Measurements from ENCODE around the gene RMND5B.
"Not testable (repeated sequence)": the region's sequence is repeated elsewhere in the genome, so short reads cannot be mapped to it uniquely, and the experiment has no call there.

RMND5B gene

DNA sequence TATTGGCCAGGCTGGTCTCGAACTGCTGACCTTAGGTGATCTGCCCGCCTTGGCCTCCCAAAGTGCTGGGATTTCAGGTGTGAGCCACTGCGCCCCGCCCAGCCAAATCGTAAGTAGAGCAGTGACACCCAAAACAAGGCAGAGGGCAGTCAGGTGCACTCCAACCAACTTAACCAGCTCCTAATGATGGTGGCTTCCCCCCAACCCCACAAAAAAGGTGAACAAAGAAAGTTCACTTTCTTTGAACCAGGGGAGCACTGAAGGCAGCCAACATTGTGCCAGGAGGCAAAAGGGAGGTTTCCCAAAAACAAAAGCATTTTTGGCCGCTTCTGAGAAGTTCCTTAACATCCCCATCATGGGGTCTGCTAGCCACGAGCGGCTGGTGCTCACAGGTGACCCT lies 46.8 kb downstream of the RMND5B start:
- DNase-seq = no peak

DNA sequence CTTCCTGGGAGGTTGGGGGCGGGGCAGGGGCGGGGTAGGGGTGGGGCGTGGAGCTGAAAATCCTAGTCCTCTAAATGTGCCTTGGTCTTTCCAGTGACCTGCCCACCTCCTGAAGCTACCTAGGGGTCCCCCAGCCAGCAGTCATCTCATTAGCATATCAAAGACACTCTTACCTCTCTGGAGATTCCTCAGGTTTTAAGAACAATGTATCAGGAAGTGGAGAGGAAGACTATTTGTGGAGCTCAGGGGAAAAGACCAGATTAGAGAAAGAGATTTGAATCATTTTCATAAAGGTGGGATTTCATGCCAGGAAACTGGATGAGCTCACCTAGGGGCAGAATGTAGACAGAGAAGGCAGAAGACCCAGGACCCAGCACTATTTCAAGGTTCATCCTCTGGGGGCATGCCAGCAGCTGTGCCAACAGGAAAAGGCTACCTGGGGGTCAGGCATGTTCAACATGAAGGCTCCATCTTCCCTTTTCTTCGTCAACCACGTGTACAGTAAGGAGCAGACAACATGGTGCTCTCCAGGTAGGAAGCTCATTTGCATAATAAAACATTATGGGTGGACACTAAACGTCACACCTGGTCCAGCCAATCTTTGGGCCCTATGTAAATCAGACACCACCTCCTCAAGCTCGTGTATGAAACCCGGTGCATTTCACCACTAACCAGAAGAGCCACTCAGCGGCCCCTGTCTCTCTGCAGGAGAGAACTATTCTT lies 49.5 kb downstream of the RMND5B start:
- DNase-seq = no peak

DNA sequence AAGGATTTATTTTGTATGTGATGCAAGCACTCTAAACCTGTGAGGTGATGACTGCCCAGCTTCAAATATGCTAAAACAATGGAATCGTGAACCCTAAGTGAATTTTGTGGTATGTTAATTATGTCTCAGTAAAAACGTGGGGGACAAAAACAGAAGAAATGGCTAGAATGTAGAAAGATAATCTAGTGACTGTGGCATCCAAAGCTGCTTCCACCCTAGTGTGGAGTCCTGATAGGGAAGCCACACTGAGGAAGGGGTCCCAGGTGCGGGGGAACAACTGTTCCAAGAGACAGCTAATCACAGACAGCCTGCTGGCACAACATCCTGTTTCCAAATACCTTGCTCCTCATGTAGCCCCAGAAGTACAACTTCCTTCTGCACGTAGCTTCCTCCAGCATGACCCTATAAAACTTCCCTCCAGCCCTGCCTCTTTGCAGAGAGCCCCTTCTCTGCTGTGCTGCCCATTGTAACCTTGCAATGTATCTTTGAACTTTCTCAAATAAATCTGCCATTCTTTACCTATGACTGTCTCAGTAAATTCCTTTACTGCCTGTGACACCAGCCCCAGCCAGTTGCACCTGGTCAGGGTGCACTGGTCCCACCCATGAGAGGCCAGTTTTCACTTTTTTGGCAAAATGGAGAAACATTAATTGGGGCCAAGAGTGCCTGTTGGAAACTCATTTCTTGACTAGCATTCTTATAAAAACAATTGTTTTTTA lies 51.5 kb downstream of the RMND5B start:
- DNase-seq = no peak

DNA sequence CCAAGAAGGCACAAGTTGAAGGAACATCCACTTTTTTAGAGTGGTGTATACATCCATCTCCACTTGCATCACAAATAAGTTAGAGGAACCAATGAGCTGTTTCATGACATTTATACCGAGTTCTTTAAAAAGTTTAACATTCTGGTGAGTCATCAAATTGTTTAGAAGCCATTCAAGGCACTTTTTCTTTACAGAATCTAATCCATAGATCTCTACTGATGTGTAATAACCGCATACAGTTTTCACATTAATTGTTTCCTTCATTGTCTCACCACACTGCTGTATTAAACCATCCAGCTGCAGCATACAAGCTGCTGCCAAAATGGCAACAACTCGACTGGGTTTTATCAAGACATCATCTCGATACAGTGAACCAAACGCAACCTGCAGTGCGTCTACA lies 55.6 kb downstream of the RMND5B start:
- DNase-seq = no peak

DNA sequence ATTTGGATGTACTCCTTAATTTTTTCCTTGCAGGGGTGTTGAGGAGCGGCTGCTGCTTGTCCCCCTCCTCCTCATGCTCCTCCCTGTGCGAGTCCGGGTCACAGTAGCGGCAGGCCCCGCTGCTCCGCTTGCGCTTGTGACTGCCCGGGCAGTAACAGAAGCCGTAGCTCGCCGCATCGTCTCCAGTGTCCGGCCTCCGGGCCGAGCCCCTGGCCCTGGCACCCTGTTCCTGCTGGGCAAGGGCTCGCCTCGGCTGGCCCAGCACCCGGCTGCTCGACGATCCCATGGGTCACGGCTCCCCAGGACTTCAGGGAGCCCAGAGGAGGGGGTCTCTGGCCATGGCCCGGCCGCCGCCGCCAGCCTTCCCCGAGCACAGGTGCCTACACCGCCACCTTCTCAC lies 56.2 kb downstream of the RMND5B start, which contains the start of gene GMCL2:
TSS of gene GMCL2 (minus strand) at position 358 of the 400 bp plus-strand sequence. CDS start at position 286, 72 bp downstream.
- DNase-seq = no peak

DNA sequence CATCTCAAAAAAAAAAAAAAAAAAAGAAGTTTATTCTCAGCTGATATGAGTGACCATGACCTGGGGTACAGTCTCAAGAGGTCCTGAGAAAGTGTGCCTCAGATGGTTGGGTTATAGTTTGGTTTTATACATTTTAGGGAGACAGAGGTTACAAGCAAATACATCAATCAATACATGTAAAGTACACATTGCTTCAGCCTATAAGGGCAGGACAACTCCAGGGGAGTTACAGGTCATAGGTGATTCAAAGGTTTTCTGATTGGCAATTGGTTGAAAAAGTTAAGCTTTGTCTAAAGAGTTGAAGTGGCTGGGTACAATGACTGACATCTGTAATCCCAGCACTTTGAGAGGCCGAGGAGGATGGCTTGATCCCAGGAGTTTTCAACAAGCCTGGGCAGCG lies 58.6 kb downstream of the RMND5B start:
- no peak for DNase-seq

DNA sequence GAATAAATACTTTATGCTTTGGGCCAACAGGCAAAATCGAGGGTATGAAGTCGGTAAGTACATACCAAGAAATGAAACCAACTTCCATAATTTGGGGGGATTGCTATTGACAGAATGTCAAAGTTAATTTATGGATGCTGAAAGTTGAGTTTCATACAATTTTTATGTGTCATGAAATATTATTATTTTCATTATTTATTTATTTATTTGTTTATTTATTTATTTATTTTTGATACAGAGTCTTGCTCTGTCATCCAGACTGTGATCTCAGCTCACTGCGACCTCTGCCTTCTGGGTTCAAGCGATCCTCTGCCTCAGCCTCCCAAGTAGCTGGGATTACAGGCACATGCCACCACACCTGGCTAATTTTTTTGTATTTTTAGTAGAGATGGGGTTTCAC lies 60.8 kb downstream of the RMND5B start:
- no peak for DNase-seq

DNA sequence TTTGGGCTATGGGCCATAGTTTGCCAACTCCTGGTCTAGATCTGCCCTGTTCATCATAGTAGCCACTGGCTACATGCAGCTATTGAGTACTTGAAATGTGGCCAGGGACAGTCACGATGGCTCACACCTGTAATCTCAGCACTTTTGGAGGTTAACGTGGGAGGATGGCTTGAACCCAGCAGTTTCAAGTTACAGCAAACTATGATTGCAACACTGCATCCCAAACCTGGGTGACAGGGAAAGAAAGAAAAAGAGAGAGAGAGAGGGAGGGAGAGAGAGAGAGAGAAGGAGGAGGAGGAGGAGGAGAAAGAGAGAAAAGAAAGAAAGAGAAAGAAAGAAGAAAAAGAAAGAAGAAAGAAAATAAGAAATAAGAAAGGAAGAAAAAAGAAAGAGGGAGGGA lies 61.4 kb downstream of the RMND5B start:
- no peak for DNase-seq

DNA sequence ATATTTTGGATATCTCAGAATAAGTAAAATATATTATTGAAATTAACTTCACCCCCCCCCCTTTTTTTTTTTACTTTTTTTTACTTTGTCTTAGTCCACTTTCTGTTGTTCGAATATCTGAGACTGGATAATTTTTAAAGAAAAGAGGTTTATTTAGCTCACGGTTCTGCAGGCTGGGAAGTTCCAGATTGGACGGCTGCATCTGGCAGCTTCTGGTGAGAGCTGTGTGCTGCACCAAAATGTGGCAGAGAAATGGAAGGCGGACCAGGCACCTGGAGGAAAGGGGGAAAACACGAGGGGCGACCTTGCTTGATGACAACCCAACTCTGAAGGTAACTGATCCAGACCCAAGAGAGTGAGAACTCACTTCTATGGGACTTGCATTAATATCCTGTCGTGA lies 62.0 kb downstream of the RMND5B start:
- DNase-seq = no peak

DNA sequence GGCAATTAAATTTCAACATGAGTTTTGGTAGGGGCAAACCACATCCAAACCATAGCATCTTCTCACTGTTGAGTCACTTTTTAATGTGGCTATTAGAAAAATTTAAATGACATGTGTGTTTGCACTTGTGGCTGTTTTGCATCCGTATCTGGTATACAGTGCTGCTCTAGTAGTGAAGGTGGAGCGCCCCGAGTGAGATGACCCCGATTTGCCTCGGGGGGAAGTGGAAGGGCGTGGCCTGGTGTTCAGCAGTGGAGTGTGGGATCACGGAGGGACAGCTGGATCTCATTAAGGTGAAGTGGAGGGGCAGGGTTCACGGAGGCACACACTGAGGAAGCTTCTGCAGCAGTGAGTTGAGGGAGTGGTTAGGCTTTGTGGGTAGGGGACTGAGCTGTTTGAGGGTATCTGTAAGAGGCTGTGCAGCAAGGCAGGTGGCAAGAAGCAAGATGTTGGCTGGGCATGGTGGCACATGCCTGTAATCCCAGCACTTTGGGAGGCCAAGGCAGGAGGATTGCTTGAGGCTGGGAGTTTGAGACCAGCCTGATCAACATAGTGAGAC lies 62.5 kb downstream of the RMND5B start:
- no peak for DNase-seq

DNA sequence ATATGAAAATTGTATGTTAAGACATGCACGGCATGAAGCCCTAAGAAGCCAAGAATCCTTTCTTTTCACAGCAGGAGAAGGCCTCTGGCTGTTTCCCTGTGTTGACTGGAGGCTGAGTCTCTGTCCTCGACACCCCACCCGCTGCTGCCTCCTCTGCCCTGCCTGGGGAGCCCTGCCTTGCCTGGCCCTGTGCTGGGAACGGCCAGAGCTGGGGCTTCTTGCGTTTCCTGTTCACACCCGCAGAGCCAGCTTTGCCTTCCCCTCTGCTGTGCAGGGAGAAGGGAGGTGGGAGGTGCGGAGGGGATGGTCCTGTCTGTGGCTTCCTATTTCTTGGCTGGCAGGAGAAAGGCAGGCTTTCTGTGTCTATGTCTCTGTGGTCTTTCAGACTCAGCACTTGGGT lies 63.2 kb downstream of the RMND5B start:
- no peak for DNase-seq

DNA sequence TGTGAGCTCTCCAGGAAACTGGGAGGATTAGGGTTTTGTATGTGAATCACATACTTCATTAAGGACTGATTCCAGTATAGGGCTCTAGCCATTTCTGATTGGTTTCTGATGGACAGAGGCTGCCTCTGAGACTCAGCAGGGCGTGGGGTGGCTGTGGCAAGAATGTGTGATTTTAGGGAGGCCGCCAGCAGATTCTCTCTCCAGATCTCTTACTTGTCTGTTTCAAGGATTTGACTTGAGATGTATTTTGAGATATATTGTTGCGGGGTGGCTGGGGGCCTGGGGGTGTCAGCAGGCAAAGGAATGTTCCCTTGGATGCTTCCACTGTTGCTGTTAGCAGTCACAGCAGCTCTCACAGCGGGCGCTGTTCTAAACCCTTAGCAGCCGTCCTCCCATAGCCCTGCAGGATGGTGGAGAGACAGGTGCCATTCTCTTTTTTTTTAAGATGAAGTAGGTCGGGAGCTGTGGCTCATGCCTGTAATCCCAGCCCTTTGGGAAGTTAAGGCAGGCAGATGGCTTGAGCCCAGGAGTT lies 65.5 kb downstream of the RMND5B start:
- no peak for DNase-seq

DNA sequence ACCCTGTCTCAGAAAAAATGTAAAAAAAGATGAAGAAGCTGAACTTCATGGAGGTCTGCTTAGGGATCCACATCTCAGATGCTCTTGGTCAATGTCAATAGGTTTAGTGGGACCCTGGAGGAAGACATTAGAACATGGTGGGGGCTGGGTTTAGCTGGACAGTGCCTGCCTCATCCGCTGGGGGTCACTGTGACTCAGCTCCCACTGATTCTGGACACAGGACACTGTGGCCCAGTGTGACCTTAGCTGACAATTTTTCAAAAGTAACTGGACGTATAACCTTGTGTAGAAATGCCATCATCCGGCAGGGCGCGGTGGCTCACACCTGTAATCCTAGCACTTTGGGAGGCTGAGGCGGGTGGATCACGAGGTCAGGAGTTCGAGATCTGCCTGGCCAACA lies 66.2 kb downstream of the RMND5B start:
- DNase-seq = no peak

DNA sequence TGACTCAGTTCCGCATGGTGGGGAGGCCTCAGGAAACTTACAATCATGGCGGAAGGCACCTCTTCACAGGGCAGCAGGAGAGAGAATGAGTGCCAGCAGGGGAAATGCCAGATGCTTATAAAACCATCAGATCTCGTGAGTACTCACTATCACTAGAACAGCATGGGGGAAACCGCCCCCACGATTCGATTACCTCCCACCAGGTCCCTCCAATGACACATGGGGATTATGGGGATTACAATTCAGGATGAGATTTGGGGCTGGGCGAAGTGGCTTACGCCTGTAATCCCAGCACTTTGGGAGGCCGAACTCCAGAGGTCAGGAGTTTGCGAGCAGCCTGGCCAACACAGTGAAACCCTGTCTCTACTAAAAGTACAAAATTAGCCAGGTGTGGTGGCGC lies 67.3 kb downstream of the RMND5B start:
- not testable (repeated sequence) for DNase-seq

DNA sequence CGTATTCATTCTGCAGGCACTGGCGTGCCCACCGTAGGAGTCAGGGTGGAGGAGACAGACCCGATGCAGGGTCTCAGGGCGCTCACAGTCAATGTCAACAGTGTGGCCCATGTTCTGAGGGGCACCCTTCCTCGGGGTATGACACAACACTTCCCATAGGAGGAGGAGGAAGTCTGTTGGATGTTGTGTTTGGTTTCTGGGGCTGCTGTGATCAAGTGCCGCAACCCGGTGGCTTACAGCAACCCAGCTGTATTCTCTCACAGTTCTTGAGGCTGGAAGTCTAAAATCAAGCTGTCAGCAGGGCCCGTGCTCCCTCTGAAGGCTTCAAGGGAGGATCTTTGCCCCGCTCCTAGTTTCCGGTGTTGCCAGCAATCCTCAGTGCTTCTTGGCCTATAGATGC lies 67.9 kb downstream of the RMND5B start:
- no peak for DNase-seq

DNA sequence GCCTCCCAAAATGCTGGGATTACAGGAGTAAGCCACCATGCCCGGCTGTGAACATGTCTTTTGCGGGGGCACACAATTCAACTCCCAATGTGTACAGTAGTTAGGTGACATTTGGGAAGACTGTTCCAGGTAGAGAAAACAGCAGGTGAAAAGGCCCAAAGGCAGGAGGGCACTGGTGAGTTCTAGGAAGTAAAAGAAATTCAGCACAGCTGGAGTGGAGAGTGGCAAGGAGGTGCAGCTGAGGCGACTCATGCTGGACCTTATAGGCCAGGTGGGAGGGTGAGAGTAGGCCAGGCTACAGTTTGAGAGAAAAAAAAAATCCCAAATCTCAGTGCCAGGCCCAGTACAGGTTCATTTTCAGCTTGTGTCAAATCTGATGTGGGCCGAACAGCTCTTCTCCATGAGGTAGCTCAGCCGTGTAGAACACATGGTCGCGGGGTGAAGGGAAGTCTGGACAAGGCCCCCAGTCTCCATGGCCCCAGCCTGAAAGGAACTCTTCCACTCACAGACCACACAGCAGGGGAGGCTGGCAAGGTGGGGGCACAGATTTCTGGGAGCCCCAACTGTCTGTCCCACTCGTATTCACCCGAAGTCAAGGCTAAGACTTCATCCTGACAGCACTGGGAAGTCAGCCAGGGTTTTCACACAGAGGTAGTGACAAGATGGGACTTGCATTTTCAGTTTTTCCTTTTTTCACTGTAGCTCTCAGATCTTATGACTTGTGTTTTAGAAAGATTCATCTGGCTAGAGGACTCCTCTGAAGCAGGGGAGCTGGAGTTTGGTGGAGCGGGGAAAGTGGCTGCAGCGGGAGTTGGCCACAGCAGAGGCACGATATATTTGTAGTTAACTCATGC lies 69.0 kb downstream of the RMND5B start:
- no peak for DNase-seq

Data from stimulated activated CD4-positive, alpha-beta T cell treated with anti-CD3 and anti-CD28 coated beads, Interleukin-1b, Interleukin-23, amount 100 ng/mL, for 48 hours (primary cell).